ENCODE results near the gene LYST.

The LYST gene

GRCh38 chr1:235873045-235873444 is 6.3 kb upstream of the LYST start:
- Histone ChIP-seq H3K79me1 (replicated peaks; ENCODE audit: low read length, poor library complexity, severe bottlenecking) (no peaks in the 10 kb centered on the region), H3K36me3 (ENCODE audit: control insufficient read depth in 1 of 2, insufficient read depth in 2 of 2, low read depth in 1 of 2, low read length in 2 of 2) (no peaks in the 10 kb centered on the region), H4K91ac (ENCODE audit: low read length) (no peak overlapping the region), H3K23ac (ENCODE audit: low read length in 2 of 2) (no peak overlapping the region), H2BK5ac (ENCODE audit: low read depth, low read length, poor library complexity, severe bottlenecking) (no peak overlapping the region), H3K27ac (ENCODE audit: low read length, poor library complexity, severe bottlenecking) (no peak overlapping the region), H4K8ac (ENCODE audit: low read length) (no peak overlapping the region), H3K14ac (ENCODE audit: low read length in 2 of 2) (no peak overlapping the region), H3K9me3 (ENCODE audit: control insufficient read depth, low read length) (no peaks in the 10 kb centered on the region), H3K4ac (ENCODE audit: low read depth in 1 of 2, low read length in 2 of 2) (no peak overlapping the region), H3K4me3 (ENCODE audit: insufficient read depth in 1 of 2, low read depth in 1 of 2, low read length in 2 of 2) (no peak overlapping the region), H3K4me2 (ENCODE audit: low read length, poor library complexity, severe bottlenecking) (peak overlapping the region; percentile 16), H2BK12ac (ENCODE audit: low read length in 2 of 2) (no peak overlapping the region), H2BK15ac (ENCODE audit: low read depth, poor library complexity, severe bottlenecking) (no peak overlapping the region), H3K27me3 (ENCODE audit: control insufficient read depth in 1 of 2, insufficient read depth in 1 of 2, low read length in 2 of 2) (no peaks in the 10 kb centered on the region), H3K9ac (ENCODE audit: low read length) (no peak overlapping the region), H2AK5ac (ENCODE audit: low read length, severe bottlenecking) (no peak overlapping the region), H2AFZ (ENCODE audit: low read depth, low read length) (no peak overlapping the region), H2BK120ac (ENCODE audit: low read depth, low read length) (no peak overlapping the region), H3K18ac (ENCODE audit: low read depth in 1 of 2, low read length in 2 of 2) (no peak overlapping the region), H3K4me1 (ENCODE audit: control insufficient read depth, insufficient read depth, low read depth, low read length) (no peaks in the 10 kb centered on the region)
- DNase-seq: no peak
- WGBS: 50% methylated on average over 1 of the region's 1 CpG

- Histone ChIP-seq H2AK5ac (ENCODE audit: low read length, severe bottlenecking) (no peak overlapping the region), H3K4ac (ENCODE audit: low read depth in 1 of 2, low read length in 2 of 2) (no peak overlapping the region)
Observed at GRCh38 chr1:235872270-235872669, 5.6 kb upstream of the LYST start.

GRCh38 chr1:235867903-235868469 is 1.3 kb upstream of the LYST start:
- Histone ChIP-seq H2AK5ac (ENCODE audit: low read length, severe bottlenecking) (no peak overlapping the region), H3K27me3 (ENCODE audit: control insufficient read depth in 1 of 2, insufficient read depth in 1 of 2, low read length in 2 of 2) (no peaks in the 10 kb centered on the region), H3K23ac (ENCODE audit: low read length in 2 of 2) (no peak overlapping the region), H3K79me1 (replicated peaks; ENCODE audit: low read length, poor library complexity, severe bottlenecking) (peaks cover 13% of the 10 kb centered on the region), H4K8ac (ENCODE audit: low read length) (no peak overlapping the region), H3K36me3 (ENCODE audit: control insufficient read depth in 1 of 2, insufficient read depth in 2 of 2, low read depth in 1 of 2, low read length in 2 of 2) (no peaks in the 10 kb centered on the region), H3K4me1 (ENCODE audit: control insufficient read depth, insufficient read depth, low read depth, low read length) (peaks cover 2% of the 10 kb centered on the region), H2BK12ac (ENCODE audit: low read length in 2 of 2) (no peak overlapping the region), H3K9me3 (ENCODE audit: control insufficient read depth, low read length) (no peaks in the 10 kb centered on the region), H2AFZ (ENCODE audit: low read depth, low read length) (no peak overlapping the region), H3K4me3 (ENCODE audit: insufficient read depth in 1 of 2, low read depth in 1 of 2, low read length in 2 of 2) (peak overlapping the region in 1 of 2 experiments; percentile 85), H3K4ac (ENCODE audit: low read depth in 1 of 2, low read length in 2 of 2) (no peak overlapping the region), H2BK120ac (ENCODE audit: low read depth, low read length) (no peak overlapping the region), H3K9ac (ENCODE audit: low read length) (peak overlapping the region; percentile 86), H2BK5ac (ENCODE audit: low read depth, low read length, poor library complexity, severe bottlenecking) (no peak overlapping the region), H3K18ac (ENCODE audit: low read depth in 1 of 2, low read length in 2 of 2) (no peak overlapping the region), H4K91ac (ENCODE audit: low read length) (no peak overlapping the region), H3K14ac (ENCODE audit: low read length in 2 of 2) (no peak overlapping the region), H3K27ac (ENCODE audit: low read length, poor library complexity, severe bottlenecking) (no peak overlapping the region), H2BK15ac (ENCODE audit: low read depth, poor library complexity, severe bottlenecking) (no peak overlapping the region), H3K4me2 (ENCODE audit: low read length, poor library complexity, severe bottlenecking) (no peak overlapping the region)
- DNase-seq: no peak
- 85% methylated on average over 8 of the region's 9 CpGs for WGBS

More at GRCh38 chr1:235872270-235872669, 5.6 kb upstream of the LYST start:
- WGBS: 96% methylated on average over 6 of the region's 6 CpGs
- H4K8ac ChIP-seq (ENCODE audit: low read length): no peak overlapping the region
- no peak overlapping the region for H3K14ac ChIP-seq (ENCODE audit: low read length in 2 of 2)
- no peak overlapping the region for H3K18ac ChIP-seq (ENCODE audit: low read depth in 1 of 2, low read length in 2 of 2)
- H2BK12ac ChIP-seq (ENCODE audit: low read length in 2 of 2): no peak overlapping the region
- H3K27me3 ChIP-seq (ENCODE audit: control insufficient read depth in 1 of 2, insufficient read depth in 1 of 2, low read length in 2 of 2): no peaks in the 10 kb centered on the region
- no peak overlapping the region for H3K4me2 ChIP-seq (ENCODE audit: low read length, poor library complexity, severe bottlenecking)
- no peak overlapping the region for H3K27ac ChIP-seq (ENCODE audit: low read length, poor library complexity, severe bottlenecking)
- no peak overlapping the region for H2BK15ac ChIP-seq (ENCODE audit: low read depth, poor library complexity, severe bottlenecking)
- H2BK120ac ChIP-seq (ENCODE audit: low read depth, low read length): no peak overlapping the region
- H3K4me1 ChIP-seq (ENCODE audit: control insufficient read depth, insufficient read depth, low read depth, low read length): peaks cover 2% of the 10 kb centered on the region
- H2BK5ac ChIP-seq (ENCODE audit: low read depth, low read length, poor library complexity, severe bottlenecking): no peak overlapping the region
- H3K23ac ChIP-seq (ENCODE audit: low read length in 2 of 2): no peak overlapping the region
- H4K91ac ChIP-seq (ENCODE audit: low read length): no peak overlapping the region
- no peak for DNase-seq
- H3K9me3 ChIP-seq (ENCODE audit: control insufficient read depth, low read length): no peaks in the 10 kb centered on the region
- no peak overlapping the region for H3K9ac ChIP-seq (ENCODE audit: low read length)
- H3K4me3 ChIP-seq (ENCODE audit: insufficient read depth in 1 of 2, low read depth in 1 of 2, low read length in 2 of 2): no peak overlapping the region
- no peaks in the 10 kb centered on the region for H3K36me3 ChIP-seq (ENCODE audit: control insufficient read depth in 1 of 2, insufficient read depth in 2 of 2, low read depth in 1 of 2, low read length in 2 of 2)
- no peaks in the 10 kb centered on the region for H3K79me1 ChIP-seq (replicated peaks; ENCODE audit: low read length, poor library complexity, severe bottlenecking)
- no peak overlapping the region for H2AFZ ChIP-seq (ENCODE audit: low read depth, low read length)

- Histone ChIP-seq H2BK120ac (ENCODE audit: low read depth, low read length) (peak overlapping the region; percentile 58), H4K91ac (ENCODE audit: low read length) (peak overlapping the region; percentile 89), H3K4me2 (ENCODE audit: low read length, poor library complexity, severe bottlenecking) (peak overlapping the region; percentile 61), H3K4me3 (ENCODE audit: insufficient read depth in 1 of 2, low read depth in 1 of 2, low read length in 2 of 2) (peak overlapping the region; percentile 85 to 87), H3K4ac (ENCODE audit: low read depth in 1 of 2, low read length in 2 of 2) (peak overlapping the region; percentile 0 to 86), H3K9ac (ENCODE audit: low read length) (peak overlapping the region; percentile 91), H2BK15ac (ENCODE audit: low read depth, poor library complexity, severe bottlenecking) (no peak overlapping the region), H3K9me3 (ENCODE audit: control insufficient read depth, low read length) (no peaks in the 10 kb centered on the region), H3K79me1 (replicated peaks; ENCODE audit: low read length, poor library complexity, severe bottlenecking) (peaks cover 14% of the 10 kb centered on the region), H2BK5ac (ENCODE audit: low read depth, low read length, poor library complexity, severe bottlenecking) (no peak overlapping the region), H3K27me3 (ENCODE audit: control insufficient read depth in 1 of 2, insufficient read depth in 1 of 2, low read length in 2 of 2) (no peaks in the 10 kb centered on the region), H3K14ac (ENCODE audit: low read length in 2 of 2) (peak overlapping the region in 1 of 2 experiments; percentile 66), H3K27ac (ENCODE audit: low read length, poor library complexity, severe bottlenecking) (peak overlapping the region; percentile 49), H3K18ac (ENCODE audit: low read depth in 1 of 2, low read length in 2 of 2) (peak overlapping the region in 1 of 2 experiments; percentile 84), H3K4me1 (ENCODE audit: control insufficient read depth, insufficient read depth, low read depth, low read length) (peaks cover 2% of the 10 kb centered on the region), H3K23ac (ENCODE audit: low read length in 2 of 2) (no peak overlapping the region), H2BK12ac (ENCODE audit: low read length in 2 of 2) (no peak overlapping the region), H2AFZ (ENCODE audit: low read depth, low read length) (peak overlapping the region; percentile 91), H4K8ac (ENCODE audit: low read length) (peak overlapping the region; percentile 100), H3K36me3 (ENCODE audit: control insufficient read depth in 1 of 2, insufficient read depth in 2 of 2, low read depth in 1 of 2, low read length in 2 of 2) (no peaks in the 10 kb centered on the region), H2AK5ac (ENCODE audit: low read length, severe bottlenecking) (no peak overlapping the region)
- 5% methylated on average over 42 of the region's 56 CpGs for WGBS
- peak; percentile 93 for DNase-seq
Observed at GRCh38 chr1:235866913-235867845, 473 bp upstream of the LYST start.

Measured in mesenchymal stem cell (in vitro differentiated cells and primary cell).